Activated T-cell treated with anti-CD3 and anti-CD28 coated beads for 4 hours (primary cell): Measurements from ENCODE around the gene DKK3.

Source experiments
- DNase-seq: peaks from one replicate; pipeline ENCODE4 v3.0.0-alpha.2; 2020

The DKK3 gene

DNA sequence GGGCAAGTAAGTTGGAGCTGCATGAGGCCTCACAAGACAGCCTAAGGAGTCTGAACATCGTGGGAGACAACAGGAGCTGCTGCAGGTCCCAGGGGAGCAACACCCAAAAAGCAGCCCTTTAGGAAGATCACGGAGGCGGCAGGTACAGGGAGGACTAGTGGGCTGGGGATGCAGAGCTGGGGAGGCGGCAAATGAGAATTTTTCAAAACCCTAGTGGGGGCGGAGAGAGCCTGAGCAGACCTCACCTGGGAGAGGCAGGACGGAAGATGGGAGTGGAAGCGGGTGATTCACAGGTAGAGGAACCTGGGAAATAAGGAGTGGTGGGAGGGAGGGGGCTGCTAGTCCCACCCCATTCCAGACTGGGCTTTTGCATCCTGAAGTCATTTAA, 42.1 kb downstream of the DKK3 start:
- DNase-seq, result no peak

DNA sequence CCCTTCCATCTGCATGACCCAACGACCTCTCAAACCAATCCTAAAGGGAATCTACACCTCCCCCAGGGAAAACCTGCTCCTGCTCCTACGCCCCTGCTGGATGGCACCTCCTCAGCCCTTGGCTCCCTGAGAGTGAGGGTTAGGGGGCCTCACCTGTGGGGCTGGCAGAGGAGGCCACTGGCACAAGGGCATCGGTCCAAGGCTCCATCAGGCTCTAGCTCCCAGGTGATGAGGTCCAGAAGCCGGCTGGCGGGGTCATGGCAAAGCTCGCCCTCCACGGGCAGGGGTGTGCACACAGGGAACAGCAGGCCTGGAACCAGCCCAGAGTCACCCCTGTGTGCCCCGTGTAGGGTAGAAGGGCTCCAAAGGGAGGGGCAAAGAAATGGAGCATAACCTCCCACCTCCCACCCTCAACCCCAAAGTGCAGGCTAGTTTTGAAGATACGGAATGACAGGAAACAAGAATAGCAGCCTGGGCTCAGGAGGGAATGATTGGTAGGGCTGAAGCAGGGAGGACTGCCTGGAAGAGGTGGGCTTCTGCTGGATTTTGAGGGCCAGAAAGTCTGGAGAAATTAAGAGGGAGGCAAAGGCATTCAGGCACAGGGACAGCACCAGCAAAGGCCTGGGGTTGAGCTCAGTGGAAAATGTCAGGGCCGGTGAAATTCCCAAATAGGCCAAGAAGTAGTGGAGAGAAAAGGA, 42.6 kb downstream of the DKK3 start:
- no peak for DNase-seq

DNA sequence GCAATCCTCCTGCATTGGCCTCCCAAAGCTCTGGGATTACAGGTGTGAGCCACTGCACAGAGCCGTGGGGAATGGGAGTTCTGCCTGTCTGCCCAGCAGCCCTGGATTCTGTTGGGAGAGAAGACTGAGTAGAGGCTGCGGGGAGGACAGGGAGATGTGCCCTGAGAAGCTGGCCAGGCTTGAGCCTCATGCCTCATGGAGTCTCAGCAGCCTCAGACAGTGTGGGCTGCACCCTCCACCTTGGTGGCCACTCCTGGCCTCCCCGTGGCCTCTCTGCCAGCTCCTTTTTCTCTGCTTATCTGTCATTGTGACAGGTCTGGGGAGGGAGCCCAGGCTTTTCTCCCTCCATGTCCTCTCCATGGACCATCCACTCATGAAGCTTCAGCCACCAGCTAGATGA, 43.2 kb downstream of the DKK3 start:
- no peak for DNase-seq

DNA sequence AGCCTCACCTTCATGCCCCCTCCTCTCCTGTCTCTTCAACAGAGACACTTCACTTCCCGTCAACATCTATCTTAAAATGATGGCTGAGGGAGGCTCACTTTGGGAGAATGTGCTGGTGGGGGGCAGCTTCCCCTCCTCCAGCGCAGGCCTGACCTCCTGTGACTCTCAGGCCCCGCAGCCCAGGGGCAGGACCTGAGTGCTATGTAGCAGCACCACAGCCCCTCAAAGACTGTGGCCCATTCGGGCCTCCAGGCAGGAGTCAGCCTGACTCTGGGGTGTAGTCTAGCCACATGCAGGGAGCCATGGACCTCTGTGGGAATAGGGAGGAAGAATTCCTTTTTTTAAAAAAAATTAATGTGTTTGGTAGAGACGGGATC, 43.7 kb downstream of the DKK3 start:
- DNase-seq, result no peak

DNA sequence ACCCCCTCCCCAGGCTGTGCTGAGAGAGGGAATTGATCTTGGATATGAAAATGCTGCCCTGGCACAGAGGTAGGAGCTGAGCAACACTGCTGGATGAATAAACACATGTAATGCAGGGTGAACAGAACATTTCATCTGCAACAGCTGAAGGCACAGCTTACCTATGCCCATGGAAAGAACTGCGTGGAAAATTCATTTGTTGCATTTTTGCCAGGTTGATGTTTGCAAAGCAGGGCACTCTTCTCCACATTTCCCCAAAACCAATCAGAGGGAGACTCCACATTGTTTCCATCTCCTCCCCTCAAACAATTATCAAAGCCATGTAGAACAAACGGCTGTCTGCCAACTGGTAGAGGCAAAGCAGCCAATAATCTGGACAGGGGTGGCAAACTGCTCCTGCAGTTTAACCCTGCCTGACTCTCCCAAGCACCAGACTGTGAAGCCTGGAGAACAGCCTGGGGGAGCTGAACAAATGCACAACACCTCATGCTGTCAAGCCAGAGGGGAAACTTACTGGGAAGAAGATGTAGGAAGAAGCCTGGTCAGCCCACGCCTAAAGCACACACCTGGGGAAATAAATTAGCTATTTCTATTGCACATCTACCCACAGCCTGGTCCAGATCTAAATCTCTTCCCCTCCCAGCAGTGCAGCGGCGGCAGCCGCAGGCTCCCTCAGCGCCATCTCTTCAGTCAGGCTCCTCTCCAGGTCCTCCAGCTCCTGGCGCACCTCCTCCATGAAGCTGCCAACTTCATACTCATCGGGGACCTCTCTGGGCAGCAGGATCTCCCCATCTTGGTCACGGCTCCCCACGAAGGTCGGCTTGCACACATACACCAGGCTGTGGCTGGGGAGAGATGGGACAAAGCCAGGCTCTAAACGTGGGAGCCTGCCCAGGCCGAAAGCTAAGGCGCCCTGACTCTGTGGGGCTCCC, 44.3 kb downstream of the DKK3 start:
- DNase-seq, result no peak

DNA sequence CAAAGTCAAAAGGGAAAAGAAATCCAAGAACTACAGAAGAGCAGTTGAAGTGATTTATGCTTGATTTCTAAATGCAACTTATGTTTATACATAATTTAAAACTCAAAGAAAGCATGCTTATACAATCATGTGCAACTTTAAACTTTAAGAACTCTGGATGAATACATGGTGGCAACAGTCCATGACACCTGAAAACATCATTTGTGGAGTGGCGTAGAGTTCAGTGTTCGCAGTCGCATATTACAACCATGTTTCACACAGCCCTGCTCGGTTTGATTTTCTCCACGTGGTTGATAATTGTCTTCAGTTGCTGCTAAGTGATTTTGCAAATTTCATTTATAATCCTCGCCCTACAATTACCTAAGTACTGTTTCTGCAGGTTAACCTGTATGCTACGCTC, 45.4 kb downstream of the DKK3 start:
- no peak for DNase-seq

DNA sequence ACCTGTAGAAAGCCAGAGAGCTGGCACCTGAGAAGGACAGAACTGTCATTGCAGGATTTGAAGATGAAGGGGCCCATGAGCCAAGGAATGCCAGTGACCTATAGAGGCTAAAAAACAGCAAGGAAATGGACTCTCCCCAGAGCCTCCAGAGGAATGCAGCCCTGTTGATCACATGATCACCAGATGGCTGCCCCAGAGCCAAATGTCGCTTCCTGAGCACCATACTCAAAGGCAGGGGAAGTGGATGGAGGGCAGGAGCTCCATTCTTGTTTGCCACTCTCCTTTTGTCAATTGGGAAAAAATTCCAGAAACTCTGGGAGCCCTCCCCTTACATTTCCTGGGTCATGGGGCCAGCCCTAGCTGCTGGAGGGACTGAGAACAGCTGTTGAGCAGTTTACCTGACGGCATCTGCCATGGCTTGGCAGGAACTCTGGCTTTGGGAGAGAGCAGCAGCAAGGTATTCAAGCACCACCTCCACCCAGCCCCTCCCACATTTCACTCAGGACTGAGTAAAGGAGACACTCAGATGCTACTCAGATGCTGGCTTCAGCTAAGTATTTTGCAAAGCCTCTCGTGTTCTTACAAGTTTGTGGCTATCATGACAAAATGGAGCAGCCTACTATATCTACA, 46.9 kb downstream of the DKK3 start:
- no peak for DNase-seq

DNA sequence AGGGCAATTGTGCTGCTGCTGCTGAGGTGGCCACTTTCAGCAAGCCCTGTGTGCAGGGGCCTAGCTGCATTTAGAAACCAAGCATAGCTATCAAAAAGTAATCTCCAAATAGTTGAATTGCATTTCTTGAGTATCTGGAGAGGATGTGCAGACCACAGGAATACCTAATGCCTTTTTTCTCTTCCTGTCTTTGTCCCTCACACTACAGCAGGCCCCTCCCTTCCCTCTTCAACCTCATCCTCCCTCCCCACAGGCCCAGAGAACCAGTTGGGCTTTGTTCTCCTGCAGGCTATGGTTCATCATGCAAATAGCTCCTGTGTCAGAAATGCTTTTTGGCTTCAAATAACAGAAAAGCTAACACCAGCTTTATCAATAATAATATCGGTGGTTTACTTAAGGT, 47.7 kb downstream of the DKK3 start:
- DNase-seq, result no peak

DNA sequence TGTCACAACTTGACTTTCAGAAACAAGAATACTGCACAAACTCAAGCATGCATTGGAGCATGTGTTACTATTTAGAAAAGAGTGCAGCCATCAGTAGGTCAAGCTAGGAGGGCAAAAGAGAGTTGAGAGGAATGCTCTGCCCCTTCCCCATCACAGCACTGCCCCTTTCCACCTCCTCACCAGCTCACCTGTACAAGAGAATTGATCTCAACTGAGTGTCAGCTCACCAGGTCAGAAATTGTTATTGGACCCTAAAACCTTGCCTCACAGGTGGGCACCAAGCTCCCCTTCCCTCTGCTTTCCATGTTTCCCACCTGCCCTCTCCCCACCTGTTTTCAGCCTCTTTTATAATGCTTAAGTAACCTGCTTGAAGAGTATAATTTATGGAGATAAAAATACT, 48.8 kb downstream of the DKK3 start:
- no peak for DNase-seq

DNA sequence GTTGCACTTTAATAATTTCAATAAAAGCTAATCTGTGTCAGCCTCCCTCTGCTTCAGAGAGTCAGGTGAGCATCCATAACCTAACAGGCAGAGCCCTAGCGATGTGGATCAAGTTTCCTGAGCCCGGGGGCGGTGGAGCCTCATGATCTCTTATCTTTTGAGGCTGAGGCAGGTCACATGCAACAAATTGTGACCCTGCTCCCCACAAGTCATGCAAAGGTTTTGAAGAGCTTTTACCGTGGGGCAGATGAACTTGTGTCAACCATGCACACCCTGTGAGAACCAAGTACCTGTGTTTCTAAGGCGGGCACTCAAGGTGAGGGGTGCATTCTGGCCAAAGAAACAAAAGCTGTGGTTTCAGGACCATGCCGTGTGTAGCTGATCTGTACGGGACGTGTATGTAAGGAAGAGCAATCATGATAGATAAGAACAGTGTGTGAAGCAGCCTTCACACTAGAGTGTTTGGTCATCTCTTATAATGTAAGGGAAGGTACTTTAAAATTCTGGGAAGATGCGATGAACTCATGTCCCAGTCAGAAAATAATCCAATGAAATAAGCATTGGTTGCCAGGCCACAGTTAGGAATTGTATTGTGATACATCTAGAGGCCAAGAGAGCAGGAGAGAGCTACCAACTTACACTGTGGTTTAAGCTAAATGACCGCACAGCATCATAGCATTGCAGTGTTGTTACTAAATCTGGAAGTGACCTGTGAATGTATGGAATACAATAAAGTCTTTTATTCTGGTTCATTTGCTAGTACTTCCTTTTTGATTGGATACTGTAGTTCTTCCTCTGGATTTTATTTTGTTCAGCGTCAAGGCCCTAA, 49.8 kb downstream of the DKK3 start:
- no peak for DNase-seq

DNA sequence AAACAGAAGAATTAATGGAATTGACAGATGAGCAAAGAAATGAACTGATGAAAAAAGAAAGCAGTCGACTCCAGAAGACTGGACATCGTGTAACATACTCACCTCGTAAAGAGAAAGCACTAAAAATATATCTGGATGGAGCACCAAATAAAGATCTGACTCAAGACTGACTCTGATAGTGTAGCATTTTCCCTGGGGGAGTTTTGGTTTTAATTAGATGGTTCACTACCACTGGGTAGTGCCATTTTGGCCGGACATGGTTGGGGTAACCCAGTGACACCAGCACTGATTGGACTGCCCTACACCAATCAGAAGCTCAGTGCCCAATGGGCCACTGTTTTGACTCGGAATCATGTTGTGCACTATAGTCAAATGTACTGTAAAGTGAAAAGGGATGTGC, 52.4 kb downstream of the DKK3 start:
- no peak for DNase-seq

DNA sequence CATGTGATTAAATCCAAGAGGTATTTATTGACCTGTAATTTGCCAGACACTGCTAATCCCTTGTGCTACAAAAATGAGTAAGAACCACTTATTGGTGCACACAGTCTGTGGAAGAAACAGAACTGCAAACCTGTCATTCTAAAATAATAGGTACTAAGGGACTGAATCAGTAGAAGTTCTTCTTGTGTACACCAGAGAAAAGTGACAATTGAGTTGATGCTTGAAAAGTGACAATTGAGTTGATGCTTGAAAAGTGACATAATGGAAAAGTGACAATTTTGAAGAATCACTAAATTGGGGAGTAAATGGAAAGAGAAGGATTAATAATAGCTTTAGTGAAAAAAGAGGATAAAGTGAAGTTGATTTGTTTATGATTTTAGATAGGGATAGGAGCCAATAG, 56.4 kb downstream of the DKK3 start:
- no peak for DNase-seq

DNA sequence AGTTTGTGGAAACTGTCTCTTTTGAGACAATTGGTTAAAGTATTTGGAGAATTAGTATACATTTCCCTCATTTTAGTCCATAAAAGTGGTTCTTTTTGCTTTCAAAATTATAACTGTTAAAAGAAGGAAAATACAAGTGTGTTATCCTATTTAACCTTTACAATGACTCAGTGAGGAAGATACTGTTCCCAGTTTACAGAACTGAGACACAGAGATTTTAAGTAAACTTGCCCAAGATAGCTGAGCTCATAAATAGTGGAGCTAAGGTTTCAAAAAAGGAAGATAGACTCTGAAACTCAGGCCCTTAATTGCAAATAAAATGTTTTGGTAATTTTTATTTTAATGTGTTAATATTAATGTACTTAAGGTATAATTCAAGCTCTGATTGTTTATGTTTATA, 58.9 kb downstream of the DKK3 start:
- no peak for DNase-seq

DNA sequence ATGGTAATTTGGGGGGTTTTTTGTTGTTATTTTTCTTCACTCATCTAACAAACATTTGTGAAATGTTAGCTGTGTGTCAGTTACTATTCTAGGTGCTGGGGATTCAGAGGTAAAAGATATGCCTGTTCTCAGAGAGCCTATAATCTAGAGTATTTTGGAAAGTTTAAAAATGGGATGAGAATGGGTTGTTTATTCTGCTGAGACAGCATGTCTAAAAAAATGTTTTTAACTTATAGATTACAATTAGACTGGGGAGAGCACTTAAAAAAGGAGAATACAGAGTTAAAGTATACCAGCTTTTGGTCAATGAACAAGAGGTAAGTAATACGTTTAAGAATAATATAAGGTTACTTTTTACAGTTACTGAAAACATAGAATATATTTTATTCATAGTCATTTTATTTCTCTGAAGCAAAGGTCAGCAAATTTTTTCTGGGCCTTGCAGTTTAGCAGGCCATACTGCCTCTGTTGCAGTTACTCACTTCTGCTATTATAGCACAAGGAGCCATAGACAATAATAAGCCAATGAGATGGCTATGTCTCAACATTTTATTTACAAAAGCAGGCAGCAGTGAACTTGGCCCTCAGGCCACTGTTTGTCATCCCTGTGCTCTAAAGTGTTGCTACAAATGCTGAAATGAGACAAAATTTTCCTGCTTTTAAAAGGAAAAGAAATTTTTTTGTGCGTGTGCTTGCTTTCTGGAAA, 60.0 kb downstream of the DKK3 start:
- no peak for DNase-seq

DNA sequence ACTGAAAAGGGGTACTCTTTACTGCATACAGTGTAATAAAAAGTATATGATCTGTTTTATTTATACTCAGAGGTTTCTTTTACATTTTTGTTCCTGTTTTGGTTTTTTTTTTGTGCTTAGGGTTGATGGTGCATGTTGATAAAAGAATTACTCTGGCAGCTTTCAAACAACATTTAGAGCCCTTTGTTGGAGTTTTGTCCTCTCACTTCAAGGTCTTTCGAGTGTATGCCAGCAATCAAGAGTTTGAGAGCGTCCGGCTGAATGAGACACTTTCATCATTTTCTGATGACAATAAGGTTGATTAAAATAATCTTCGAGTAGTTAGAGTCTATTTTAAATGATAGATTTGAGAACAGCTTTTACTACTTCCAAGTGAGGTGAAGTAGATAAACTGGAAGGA, 60.6 kb downstream of the DKK3 start:
- DNase-seq, result no peak

DNA sequence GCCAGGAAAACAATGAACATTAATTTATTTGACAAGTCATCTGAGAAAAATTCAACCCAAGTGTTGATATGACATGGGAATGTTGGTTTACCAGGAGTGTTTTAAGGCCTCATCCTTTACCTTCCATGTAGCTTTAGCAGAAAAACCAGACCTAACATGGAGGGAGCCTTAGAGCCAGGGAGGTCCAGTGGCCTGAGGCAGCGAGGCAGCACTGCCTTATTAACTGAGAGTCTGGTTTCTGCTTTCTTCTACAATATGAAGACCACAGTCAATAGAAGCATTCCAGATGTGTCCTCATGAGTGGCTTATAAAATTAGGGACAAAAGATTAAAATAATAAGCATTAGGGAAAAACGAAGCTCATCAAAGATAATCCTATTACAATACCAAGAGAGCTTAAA, 61.5 kb downstream of the DKK3 start:
- DNase-seq, result no peak

DNA sequence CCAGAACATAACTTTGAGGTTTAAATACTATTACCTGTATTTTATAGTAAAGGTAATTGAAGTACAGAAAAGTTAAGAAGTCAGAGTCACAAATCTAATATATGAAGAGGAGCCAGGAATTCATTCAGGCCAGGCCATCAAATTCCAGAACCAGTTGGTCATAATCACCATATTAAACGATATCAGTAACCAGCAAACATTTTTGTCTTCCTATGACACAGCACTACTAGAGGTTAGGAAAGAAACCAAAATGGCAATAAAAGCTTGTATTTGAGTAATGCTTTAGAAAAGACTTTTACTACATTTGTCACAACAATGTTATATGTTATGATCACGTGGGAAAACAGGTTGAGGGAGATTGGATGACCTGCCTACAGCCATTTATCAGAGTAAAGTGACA, 62.2 kb downstream of the DKK3 start:
- no peak for DNase-seq

DNA sequence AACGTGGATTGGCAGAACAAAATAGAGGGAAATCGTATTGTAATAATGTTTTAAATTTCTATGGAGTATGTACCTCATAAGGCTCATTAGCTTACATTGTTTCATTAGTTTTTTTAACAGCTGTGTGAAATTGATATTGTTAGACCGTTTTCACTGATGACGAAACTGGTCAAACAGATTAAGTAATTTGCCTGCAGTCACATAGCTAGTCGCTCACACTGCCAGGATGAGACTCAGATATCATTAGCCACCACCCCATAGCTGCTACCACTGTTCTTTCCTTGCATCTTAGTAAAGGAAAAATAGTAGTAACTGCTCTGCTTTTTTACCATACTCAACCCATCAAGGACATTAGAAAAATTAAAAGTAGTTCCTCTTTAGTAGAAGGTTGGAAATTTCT, 64.0 kb downstream of the DKK3 start:
- DNase-seq, result no peak

DNA sequence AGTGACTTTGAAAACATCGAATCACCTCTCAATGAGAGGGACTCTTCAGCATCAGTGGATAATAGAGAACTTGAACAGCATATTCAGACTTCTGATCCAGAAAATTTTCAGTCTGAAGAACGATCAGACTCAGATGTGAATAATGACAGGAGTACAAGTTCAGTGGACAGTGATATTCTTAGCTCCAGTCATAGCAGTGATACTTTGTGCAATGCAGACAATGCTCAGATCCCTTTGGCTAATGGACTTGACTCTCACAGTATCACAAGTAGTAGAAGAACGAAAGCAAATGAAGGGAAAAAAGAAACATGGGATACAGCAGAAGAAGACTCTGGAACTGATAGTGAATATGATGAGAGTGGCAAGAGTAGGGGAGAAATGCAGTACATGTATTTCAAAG, 65.8 kb downstream of the DKK3 start:
- no peak for DNase-seq

DNA sequence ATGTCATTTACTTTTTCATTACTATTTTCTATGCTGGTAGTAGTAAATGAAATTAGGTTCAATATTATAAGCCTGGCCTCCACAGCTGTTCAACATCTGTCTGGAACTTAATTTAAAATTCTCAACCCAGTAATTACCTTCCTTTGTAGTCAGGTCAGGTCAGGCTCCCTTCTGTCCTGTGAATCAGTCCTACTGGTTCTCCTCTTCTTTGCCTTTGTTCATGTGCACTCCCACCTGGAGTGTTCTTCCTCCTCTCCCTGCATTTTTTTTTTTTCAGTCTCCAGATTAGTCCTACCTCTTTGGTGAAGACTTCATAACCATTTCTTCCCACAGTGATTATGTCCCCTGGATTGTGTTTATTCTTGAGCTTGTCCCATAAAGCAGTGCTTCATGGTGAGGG, 67.9 kb downstream of the DKK3 start:
- DNase-seq, result no peak

DNA sequence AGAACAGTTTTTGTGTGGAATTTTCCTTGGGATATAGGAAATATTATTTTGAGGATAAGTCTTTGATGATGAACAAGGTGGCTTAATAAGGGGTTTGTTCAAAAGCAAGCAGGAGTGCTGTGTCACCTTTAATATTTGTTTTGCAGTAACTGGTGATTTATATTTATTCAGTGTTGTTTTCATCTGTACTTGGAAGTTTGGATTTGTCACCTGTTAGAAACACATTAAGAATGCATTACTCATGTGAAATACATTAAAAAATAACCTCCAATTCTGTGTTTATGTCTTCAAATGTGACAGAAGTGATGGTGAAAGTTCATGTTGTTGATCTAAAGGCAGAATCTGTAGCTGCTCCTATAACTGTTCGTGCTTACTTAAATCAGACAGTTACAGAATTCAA, 70.5 kb downstream of the DKK3 start:
- no peak for DNase-seq

DNA sequence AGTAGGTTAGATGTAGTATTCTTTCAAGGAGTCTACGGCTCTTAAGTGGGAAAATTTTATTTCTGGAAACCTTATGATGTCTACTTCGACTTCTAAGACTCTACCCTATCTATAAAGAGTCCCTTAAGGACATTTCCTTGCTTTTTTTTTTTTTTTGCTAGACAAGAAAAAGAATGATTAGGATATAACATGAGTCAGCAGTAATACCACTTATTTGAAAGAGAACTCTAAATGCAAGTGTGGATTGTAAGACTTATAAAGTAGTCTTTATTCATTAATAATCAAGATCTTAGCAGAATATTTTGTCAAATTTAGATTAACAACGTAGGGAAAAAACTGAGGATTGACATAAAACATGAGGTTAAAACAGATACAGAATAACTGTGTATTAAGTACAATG, 71.0 kb downstream of the DKK3 start:
- no peak for DNase-seq

DNA sequence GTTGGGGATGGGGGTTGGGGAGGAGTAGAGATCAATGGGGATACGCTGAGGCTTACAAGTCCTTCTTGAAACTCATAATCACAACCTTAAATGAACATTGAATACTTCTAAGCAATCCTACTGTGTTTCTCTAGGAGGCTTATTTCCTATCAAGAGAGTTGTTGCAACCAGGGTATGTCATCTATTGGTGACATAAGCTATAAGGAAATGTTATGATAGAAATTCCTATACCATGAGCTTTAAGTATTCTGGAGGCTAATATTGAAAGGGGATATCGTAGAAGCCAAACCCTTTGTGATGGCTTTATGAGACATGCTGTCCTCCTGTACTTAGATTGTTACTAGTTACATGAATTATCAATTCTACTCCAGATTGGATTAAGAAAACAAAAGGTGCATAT, 72.9 kb downstream of the DKK3 start:
- no peak for DNase-seq
